ENCODE measurements around the gene TMEM123.

Gene TMEM123

DNA sequence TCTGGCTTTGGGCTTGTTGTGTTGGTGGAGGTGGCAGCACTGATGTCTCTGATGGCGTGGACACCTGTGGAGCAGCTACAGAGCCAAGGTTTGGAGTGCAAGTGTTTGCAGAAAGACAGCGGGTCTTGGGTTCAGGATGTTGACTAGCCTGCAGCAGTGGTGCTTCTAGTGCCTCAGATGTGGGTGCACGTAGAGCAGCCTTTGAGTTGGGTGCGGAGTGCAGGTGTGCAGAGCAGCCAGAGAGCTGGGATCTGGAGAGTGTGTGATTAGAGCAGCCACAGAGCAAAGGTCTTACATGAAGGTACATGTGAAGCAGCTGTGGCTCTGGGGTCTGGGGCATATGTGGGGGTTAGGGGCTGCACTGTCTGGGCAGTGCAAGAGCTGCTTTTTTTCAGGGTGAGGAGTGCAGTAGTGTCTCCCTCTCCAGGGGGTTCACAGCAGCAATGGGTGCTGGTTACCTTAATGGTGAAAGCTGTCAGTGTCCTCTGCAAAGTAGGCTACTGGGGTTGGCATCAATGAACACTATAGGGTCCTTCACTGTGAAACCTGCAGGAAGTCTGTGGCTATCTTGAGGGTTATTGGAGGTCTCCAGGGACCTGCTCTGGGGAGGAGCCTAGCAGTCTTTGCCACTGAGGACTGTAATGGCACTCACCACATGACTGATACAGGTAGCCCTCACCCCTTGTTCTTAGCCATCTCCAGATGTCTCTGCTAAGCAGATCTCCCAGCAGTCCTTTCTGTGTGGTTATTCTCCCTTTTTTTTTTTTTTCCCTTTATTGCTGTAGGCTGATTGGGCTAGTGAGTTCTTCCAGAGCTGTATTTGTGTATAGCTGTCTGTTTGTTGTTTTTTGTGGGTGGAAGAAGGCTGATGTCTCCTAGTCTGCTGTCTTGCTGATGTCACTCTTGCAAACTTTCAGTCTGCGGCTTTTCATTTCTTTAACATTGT is 91.2 kb downstream of the TMEM123 start:
- Histone ChIP-seq H3K27me3 (ENCODE audit: insufficient read depth, poor library complexity, severe bottlenecking) (no peaks in the 10 kb centered on the region), H3K27ac (ENCODE audit: poor library complexity, severe bottlenecking) (no peak overlapping the region), H3K4me1 (ENCODE audit: insufficient read depth, poor library complexity, severe bottlenecking) (no peaks in the 10 kb centered on the region), H3K9me3 (ENCODE audit: severe bottlenecking) (peaks cover 11% of the 10 kb centered on the region), H3K36me3 (ENCODE audit: low read depth) (peaks cover 77% of the 10 kb centered on the region), H3K4me3 (ENCODE audit: severe bottlenecking) (no peak overlapping the region)
- ATAC-seq (ENCODE audit: low read depth) (no peak; the same call in 2 of the 3 replicates), DNase-seq (ENCODE audit: low spot score) (no peak)
- TF ChIP-seq, protein P1, sequence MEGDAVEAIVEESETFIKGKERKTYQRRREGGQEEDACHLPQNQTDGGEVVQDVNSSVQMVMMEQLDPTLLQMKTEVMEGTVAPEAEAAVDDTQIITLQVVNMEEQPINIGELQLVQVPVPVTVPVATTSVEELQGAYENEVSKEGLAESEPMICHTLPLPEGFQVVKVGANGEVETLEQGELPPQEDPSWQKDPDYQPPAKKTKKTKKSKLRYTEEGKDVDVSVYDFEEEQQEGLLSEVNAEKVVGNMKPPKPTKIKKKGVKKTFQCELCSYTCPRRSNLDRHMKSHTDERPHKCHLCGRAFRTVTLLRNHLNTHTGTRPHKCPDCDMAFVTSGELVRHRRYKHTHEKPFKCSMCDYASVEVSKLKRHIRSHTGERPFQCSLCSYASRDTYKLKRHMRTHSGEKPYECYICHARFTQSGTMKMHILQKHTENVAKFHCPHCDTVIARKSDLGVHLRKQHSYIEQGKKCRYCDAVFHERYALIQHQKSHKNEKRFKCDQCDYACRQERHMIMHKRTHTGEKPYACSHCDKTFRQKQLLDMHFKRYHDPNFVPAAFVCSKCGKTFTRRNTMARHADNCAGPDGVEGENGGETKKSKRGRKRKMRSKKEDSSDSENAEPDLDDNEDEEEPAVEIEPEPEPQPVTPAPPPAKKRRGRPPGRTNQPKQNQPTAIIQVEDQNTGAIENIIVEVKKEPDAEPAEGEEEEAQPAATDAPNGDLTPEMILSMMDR (IDR thresholded peaks at IDR 0.05; ENCODE audit: poor library complexity, severe bottlenecking): no peak

DNA sequence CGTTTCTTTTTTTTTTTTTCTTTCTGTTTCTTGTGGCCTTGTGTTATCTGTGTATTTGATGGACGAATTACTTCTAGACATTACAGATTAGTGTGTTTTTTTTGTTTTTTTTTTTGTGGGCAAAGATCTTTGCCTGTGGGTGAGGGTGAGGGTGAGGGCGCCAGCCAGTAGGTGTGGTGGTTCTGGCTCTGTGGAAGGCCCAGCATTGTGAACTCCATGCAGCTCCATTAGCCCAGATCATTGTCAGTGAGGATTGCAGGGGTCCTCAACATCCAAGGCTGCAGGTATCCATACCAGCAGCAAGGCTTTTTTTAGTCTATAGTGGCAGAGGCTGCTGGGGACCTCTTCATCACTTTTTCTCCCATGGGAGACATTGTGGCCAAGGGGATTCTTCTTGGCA is 91.9 kb downstream of the TMEM123 start:
- peaks cover 11% of the 10 kb centered on the region for H3K9me3 ChIP-seq (ENCODE audit: severe bottlenecking)
- no peaks in the 10 kb centered on the region for H3K27me3 ChIP-seq (ENCODE audit: insufficient read depth, poor library complexity, severe bottlenecking)
- no peaks in the 10 kb centered on the region for H3K4me1 ChIP-seq (ENCODE audit: insufficient read depth, poor library complexity, severe bottlenecking)
- H3K27ac ChIP-seq (ENCODE audit: poor library complexity, severe bottlenecking): no peak overlapping the region
- DNase-seq (ENCODE audit: low spot score) (no peak), ATAC-seq (ENCODE audit: low read depth) (no peak)
- peaks cover 75% of the 10 kb centered on the region for H3K36me3 ChIP-seq (ENCODE audit: low read depth)
- TF ChIP-seq, protein P1 (IDR thresholded peaks at IDR 0.05; ENCODE audit: poor library complexity, severe bottlenecking): no peak
- no peak overlapping the region for H3K4me3 ChIP-seq (ENCODE audit: severe bottlenecking)

DNA sequence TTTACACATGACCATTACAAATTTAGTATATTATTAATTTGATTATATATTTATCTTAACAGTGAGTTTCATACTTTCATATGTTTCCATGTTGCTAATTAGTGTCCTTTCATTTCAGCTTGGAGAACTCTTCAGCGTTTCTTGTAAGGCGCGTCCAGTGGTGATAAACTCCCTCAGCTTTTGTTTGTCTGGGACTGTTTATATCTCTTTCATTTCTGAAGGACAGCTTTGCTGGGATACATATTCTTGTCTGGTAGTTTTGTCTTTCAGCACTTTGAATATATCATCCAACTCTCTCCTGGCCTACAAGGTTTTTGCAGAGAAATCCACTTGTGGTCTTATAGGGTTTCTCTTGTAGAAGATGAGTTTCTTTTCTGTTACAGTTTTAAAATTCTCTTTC is 93.2 kb downstream of the TMEM123 start:
- ATAC-seq (ENCODE audit: low read depth) (no peak), DNase-seq (ENCODE audit: low spot score) (no peak)
- Histone ChIP-seq H3K4me1 (ENCODE audit: insufficient read depth, poor library complexity, severe bottlenecking) (no peaks in the 10 kb centered on the region), H3K4me3 (ENCODE audit: severe bottlenecking) (no peak overlapping the region), H3K36me3 (ENCODE audit: low read depth) (peaks cover 80% of the 10 kb centered on the region), H3K27ac (ENCODE audit: poor library complexity, severe bottlenecking) (no peak overlapping the region), H3K9me3 (ENCODE audit: severe bottlenecking) (peaks cover 11% of the 10 kb centered on the region), H3K27me3 (ENCODE audit: insufficient read depth, poor library complexity, severe bottlenecking) (no peaks in the 10 kb centered on the region)
- TF ChIP-seq, protein P1 (IDR thresholded peaks at IDR 0.05; ENCODE audit: poor library complexity, severe bottlenecking): no peak

DNA sequence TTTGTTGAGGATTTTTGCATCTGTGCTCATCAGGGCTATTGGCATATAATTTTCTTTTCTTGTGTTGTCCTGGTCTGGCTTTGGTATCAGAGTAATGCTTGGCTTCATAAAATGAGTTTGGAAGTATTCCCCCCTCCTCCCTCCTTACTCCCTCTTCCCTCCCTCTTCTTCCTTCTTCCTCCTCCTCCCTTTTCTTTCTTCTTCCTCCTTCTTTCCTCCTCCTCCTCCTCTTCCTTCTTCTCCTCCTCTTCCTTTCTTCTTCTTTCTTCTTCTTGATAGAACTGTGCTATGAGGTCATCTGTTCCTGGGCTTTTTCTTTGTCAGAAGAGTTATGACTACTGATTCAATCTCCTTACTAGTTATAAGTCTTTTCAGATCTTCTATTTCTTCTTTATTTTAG is 95.4 kb downstream of the TMEM123 start:
- DNase-seq (ENCODE audit: low spot score): no peak
- ATAC-seq (ENCODE audit: low read depth): no peak
- H3K36me3 ChIP-seq (ENCODE audit: low read depth): peaks cover 80% of the 10 kb centered on the region
- peaks cover 11% of the 10 kb centered on the region for H3K9me3 ChIP-seq (ENCODE audit: severe bottlenecking)
- H3K27ac ChIP-seq (ENCODE audit: poor library complexity, severe bottlenecking): no peak overlapping the region
- TF ChIP-seq, protein P1 (IDR thresholded peaks at IDR 0.05; ENCODE audit: poor library complexity, severe bottlenecking): no peak
- no peaks in the 10 kb centered on the region for H3K4me1 ChIP-seq (ENCODE audit: insufficient read depth, poor library complexity, severe bottlenecking)
- H3K4me3 ChIP-seq (ENCODE audit: severe bottlenecking): no peak overlapping the region
- H3K27me3 ChIP-seq (ENCODE audit: insufficient read depth, poor library complexity, severe bottlenecking): no peaks in the 10 kb centered on the region

All from RWPE2 (cell line).